Fibroblast of lung (primary cell): ENCODE data around the gene FGF14. TPM values are rescaled to one million over a fixed set of nuclear protein-coding genes. Genes with fewer than 3 reads are reported as not detected.

Source experiments
- DNase-seq, 2 donors: peaks; one replicate each; pipeline versions ENCODE4 v3.0.0 to v3.0.0-alpha.2; 2010; ENCODE audit warnings: low read depth in 2 of 2
- H2AFZ ChIP-seq: 2 replicates; pipeline ENCODE4 v1.5.1; 2012; ENCODE audit warnings: low read length, control low read depth, inconsistent platforms
- H3K27ac ChIP-seq: 2 replicates; pipeline ENCODE4 v1.5.1; 2011; ENCODE audit warnings: low read length, control low read depth; ENCODE audit not compliant: insufficient read depth
- H3K27me3 ChIP-seq: 2 replicates; pipeline ENCODE4 v1.5.1; 2011; ENCODE audit warnings: mild to moderate bottlenecking, low read length; ENCODE audit not compliant: control insufficient read depth, insufficient read depth
- H3K36me3 ChIP-seq: 2 replicates; pipeline ENCODE4 v1.5.1; 2011; ENCODE audit warnings: low read length; ENCODE audit not compliant: control insufficient read depth, insufficient read depth
- H3K4me1 ChIP-seq: 2 replicates; pipeline ENCODE4 v1.5.1; 2011; ENCODE audit warnings: low read length; ENCODE audit not compliant: control insufficient read depth, insufficient read depth; ENCODE audit errors: extremely low read depth
- H3K4me2 ChIP-seq: 2 replicates; pipeline ENCODE4 v1.5.1; 2011; ENCODE audit warnings: low read length, control low read depth; ENCODE audit not compliant: insufficient read depth; ENCODE audit errors: extremely low read depth
- H3K4me3 ChIP-seq, 4 experiments: fragments of 200-600 bp in 1 of 4; sonication (generic) in 1 of 4; replicated peaks in 1 of 4; 2 replicates each; pipeline ENCODE4 v1.5.1; 2011 to 2016; ENCODE audit warnings: low read length in 4 of 4, low read depth in 3 of 4, mild to moderate bottlenecking in 3 of 4, control low read depth in 2 of 4, inconsistent platforms in 1 of 4, mixed read lengths in 1 of 4; ENCODE audit not compliant: insufficient read depth in 1 of 4; ENCODE audit errors: control extremely low read depth in 1 of 4
- H3K79me2 ChIP-seq: 2 replicates; pipeline ENCODE4 v1.5.1; 2012; ENCODE audit warnings: mild to moderate bottlenecking, low read length, inconsistent platforms; ENCODE audit not compliant: control insufficient read depth, insufficient read depth
- H3K9ac ChIP-seq: 2 replicates; pipeline ENCODE4 v1.5.1; 2011; ENCODE audit warnings: mild to moderate bottlenecking, low read length, control low read depth; ENCODE audit not compliant: insufficient read depth
- H3K9me3 ChIP-seq: 2 replicates; pipeline ENCODE4 v1.5.1; 2012; ENCODE audit warnings: low read depth, low read length; ENCODE audit not compliant: control insufficient read depth, insufficient read depth
- H4K20me1 ChIP-seq: 2 replicates; pipeline ENCODE4 v1.5.1; 2011; ENCODE audit warnings: low read length; ENCODE audit not compliant: control insufficient read depth, insufficient read depth; ENCODE audit errors: extremely low read depth
- EZH2 ChIP-seq: IDR thresholded peaks from 2 replicates; pipeline ENCODE4 v1.5.1; 2012; ENCODE audit warnings: low read length, control low read depth, mild to moderate bottlenecking; ENCODE audit errors: missing control alignments
- polyA plus RNA-seq, 2 donors: library from polyadenylated mRNA; depleted of rRNA in 1 of 2; stranded (reverse) in 1 of 2; unstranded in 1 of 2; fragments of >200 nt; gene quantifications; 2 replicates each; pipeline ENCODE4 v1.2.1, GENCODE V29; 2011 to 2012; ENCODE audit warnings: missing spikeins in 1 of 2
- total RNA-seq: library from RNA; depleted of rRNA; stranded (reverse); fragments of >200 nt; gene quantifications from 2 replicates; pipeline ENCODE4 v1.2.1, GENCODE V29; 2014
- TF ChIP-seq, protein P1 (sequence below), 2 donors: IDR thresholded peaks in 1 of 2; conservative IDR thresholded peaks in 1 of 2; 1 replicate in 1 of 2; 2 replicates in 1 of 2; pipeline ENCODE4 v1.5.1; 2011 to 2012; ENCODE audit warnings: low read length in 2 of 2, control low read depth in 1 of 2, inconsistent platforms in 1 of 2, low read depth in 1 of 2, mild to moderate bottlenecking in 1 of 2

Gene FGF14
- total and polyA plus RNA-seq, 2 donors (not counting 1 experiment from before 2014, with no cell fraction given), result 0.94 to 7.8 TPM

DNA sequence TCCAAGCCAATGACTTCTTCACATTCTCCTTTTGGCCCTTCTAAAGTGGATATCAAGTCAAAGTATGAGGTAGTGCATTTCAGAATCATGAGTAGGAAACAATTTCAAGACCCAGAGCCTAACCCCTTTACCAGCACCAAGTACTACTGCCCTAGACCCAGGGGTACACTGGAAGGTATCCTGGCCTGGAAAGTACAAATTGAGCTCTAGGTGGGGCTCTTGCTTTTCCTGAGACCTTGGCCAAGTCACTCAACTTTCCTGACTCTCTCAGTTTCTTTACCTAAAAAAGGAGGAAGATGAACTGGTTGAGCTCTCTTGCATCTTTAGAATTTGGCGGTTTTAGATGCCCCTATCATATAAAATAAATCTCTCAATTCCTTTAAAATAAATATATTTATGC is 204.7 kb downstream of the FGF14 start:
- no peaks in the 10 kb centered on the region for H3K27me3 ChIP-seq
- H3K4me3 ChIP-seq, result no peak overlapping the region
- no peak overlapping the region for H3K4me2 ChIP-seq
- TF ChIP-seq, protein P1, sequence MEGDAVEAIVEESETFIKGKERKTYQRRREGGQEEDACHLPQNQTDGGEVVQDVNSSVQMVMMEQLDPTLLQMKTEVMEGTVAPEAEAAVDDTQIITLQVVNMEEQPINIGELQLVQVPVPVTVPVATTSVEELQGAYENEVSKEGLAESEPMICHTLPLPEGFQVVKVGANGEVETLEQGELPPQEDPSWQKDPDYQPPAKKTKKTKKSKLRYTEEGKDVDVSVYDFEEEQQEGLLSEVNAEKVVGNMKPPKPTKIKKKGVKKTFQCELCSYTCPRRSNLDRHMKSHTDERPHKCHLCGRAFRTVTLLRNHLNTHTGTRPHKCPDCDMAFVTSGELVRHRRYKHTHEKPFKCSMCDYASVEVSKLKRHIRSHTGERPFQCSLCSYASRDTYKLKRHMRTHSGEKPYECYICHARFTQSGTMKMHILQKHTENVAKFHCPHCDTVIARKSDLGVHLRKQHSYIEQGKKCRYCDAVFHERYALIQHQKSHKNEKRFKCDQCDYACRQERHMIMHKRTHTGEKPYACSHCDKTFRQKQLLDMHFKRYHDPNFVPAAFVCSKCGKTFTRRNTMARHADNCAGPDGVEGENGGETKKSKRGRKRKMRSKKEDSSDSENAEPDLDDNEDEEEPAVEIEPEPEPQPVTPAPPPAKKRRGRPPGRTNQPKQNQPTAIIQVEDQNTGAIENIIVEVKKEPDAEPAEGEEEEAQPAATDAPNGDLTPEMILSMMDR (conservative IDR thresholded peaks at IDR 0.05 in 1 of 2, IDR thresholded peaks at IDR 0.05 in 1 of 2; ENCODE audit: low read depth in 1 of 2, low read length in 2 of 2), result peak; percentile 48 to 55
- TF ChIP-seq EZH2, result no peak
- DNase-seq, result peak; percentile 29 to 63
- H4K20me1 ChIP-seq, result no peaks in the 10 kb centered on the region
- H3K79me2 ChIP-seq, result no peaks in the 10 kb centered on the region
- no peaks in the 10 kb centered on the region for H3K9me3 ChIP-seq
- no peaks in the 10 kb centered on the region for H3K36me3 ChIP-seq
- H2AFZ ChIP-seq, result no peak overlapping the region
- H3K27ac ChIP-seq, result no peak overlapping the region
- H3K4me1 ChIP-seq, result no peaks in the 10 kb centered on the region
- H3K9ac ChIP-seq, result no peak overlapping the region

DNA sequence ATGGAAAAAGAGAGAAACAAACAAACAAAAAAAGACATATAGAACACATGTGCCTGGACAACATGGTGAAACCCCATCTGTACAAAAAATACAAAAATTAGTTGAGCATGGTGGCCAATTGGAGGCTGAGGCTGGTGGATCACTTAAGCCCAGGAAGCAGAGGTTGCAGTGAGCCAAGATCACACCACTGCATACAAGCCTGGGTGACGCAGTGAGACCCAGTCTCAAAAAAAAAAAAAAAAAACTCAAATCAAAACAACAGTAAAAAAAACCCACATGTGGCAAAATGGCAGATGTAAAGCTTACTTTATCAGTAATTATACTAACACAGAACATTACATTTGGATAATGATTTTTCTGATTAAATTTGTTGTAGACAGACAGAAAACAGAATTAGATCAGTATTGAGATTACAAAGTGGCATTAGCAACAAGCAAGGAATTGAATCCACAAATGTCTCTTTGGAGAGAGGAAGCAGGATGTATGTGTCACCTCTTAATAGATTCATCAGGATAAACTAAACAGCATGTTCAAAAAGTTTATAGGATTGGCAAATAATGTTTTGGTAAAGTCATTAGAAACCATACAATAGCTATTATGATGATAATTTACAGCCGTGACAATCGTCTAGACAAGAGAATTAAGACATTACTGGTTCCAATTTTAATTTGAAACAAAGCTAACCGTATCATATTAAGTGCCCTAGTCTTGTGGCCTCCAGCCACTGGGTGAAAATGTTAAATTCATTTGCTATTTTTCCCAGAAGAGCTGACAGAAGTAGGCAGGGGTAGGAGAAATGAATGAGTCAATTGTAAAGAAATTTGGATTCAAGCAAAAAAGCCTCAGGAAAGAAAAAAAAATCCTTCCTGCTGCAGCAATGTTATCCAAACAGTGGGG is 206.0 kb downstream of the FGF14 start:
- no peaks in the 10 kb centered on the region for H4K20me1 ChIP-seq
- H3K9me3 ChIP-seq, result no peaks in the 10 kb centered on the region
- H3K9ac ChIP-seq, result no peak overlapping the region
- no peak overlapping the region for H3K27ac ChIP-seq
- DNase-seq, result peak; percentile 54 to 80
- H3K27me3 ChIP-seq, result no peaks in the 10 kb centered on the region
- H3K4me3 ChIP-seq, result no peak overlapping the region
- H2AFZ ChIP-seq, result no peak overlapping the region
- TF ChIP-seq, protein P1 (conservative IDR thresholded peaks at IDR 0.05 in 1 of 2, IDR thresholded peaks at IDR 0.05 in 1 of 2; ENCODE audit: low read depth in 1 of 2, low read length in 2 of 2), result no peak
- TF ChIP-seq EZH2, result no peak
- H3K4me1 ChIP-seq, result peaks cover 9% of the 10 kb centered on the region
- H3K79me2 ChIP-seq, result no peaks in the 10 kb centered on the region
- peak overlapping the region; percentile 37 for H3K4me2 ChIP-seq
- H3K36me3 ChIP-seq, result no peaks in the 10 kb centered on the region

DNA sequence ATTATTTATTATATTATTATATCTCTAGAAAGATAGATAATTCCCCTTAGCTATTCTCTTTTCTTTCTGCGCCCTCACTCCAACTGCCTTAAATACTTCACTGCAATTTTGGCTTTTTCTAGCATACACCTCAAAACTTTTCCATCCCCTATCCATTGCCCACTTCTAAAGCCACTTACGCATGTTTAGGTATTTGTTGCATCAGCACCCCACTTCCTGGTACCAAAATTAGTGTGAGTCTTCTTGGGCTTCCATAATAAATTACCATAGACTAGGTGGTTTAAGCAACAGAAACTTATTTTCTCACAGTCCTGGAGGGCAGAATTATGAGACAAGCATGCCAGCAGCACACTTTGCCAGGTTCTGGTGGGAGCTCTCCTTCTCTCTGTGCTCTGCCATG is 209.0 kb downstream of the FGF14 start:
- H3K9me3 ChIP-seq, result no peaks in the 10 kb centered on the region
- no peak overlapping the region for H3K27ac ChIP-seq
- H3K4me2 ChIP-seq, result no peak overlapping the region
- no peaks in the 10 kb centered on the region for H3K36me3 ChIP-seq
- TF ChIP-seq, protein P1 (conservative IDR thresholded peaks at IDR 0.05 in 1 of 2, IDR thresholded peaks at IDR 0.05 in 1 of 2; ENCODE audit: low read depth in 1 of 2, low read length in 2 of 2), result no peak
- no peak for TF ChIP-seq EZH2
- peaks cover 9% of the 10 kb centered on the region for H3K4me1 ChIP-seq
- no peak overlapping the region for H3K9ac ChIP-seq
- no peaks in the 10 kb centered on the region for H3K79me2 ChIP-seq
- peak in 1 of 2 donors; percentile 9 for DNase-seq
- no peak overlapping the region for H3K4me3 ChIP-seq
- no peaks in the 10 kb centered on the region for H4K20me1 ChIP-seq
- H2AFZ ChIP-seq, result no peak overlapping the region
- no peaks in the 10 kb centered on the region for H3K27me3 ChIP-seq
